Stimulated activated CD8-positive, alpha-beta memory T cell treated with anti-CD3 and anti-CD28 coated beads, Interleukin-7, amount 100 ng/mL, for 4 hours (primary cell): ENCODE results near the gene JAK1.
A peak's percentile ranks its signal among the peaks of the same experiment; 100 is the strongest.
"Not testable (repeated sequence)": the region's sequence is repeated elsewhere in the genome, so short reads cannot be mapped to it uniquely, and the experiment has no call there.

Experiments
- DNase-seq, 2 donors: peaks; one replicate each; pipeline ENCODE4 v3.0.0-alpha.2; 2020; ENCODE audit warnings: low read depth in 2 of 2

The JAK1 gene

GRCh38 chr1:64839732-64840405 is 126.5 kb downstream of the JAK1 start:
- no peak for DNase-seq

DNA sequence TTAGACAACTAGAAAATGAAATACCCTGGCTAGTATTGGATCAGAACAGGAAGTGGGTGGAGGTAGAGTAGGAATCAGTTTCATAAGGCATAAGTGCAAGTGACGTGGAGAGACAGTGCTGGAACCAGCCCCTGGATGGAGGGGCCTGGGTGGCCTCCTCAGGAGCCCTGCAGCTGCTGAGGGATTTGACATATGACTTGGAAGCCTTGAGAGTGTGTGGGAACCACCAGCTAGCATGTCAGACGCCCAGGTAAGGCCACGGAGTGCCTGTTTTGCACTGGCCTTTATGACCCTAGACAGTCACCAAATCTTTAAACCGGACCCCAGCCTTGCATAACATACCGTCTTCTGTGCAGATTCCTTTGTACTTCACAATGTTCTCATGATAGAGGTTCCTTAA is 127.1 kb downstream of the JAK1 start:
- DNase-seq = no peak

DNA sequence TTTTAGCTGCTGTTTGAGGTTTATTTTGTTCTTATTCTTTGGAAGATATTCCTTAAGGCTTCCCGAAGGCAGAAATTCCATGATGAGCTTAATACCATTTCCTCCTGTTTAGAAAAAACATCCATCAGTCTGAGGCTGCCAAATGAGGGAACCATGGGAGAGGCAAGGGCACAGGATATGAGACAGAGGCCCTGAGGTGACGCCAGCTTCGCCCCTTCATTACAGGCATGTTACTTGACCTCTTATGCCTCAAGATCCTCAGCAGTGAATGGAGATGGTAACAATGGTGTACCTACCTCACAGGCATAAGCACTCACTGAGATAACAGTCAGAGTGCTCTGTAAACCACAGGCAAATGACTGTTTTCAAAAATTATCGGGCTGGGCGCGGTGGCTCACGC is 127.9 kb downstream of the JAK1 start:
- no peak for DNase-seq

GRCh38 chr1:64836802-64837201 is 129.5 kb downstream of the JAK1 start:
- no peak for DNase-seq

DNA sequence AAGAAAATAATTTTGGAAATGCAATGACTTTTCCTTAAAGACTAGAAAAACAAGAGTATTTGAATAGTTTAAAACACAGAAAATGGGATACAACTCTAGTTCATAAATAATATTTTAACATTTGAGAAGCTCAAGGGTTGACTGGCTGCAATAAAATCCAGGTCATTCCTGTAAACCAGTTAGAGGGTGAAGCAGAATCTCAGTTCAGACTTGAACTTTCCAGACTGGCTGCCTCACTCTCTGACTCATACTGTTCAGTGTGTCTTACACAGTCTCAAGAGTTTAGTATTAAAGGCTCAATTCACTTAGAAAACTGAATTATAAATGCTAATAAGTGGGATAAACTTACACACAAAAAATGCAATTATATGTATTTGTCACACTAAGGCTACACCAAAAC is 131.6 kb downstream of the JAK1 start:
- DNase-seq = no peak

DNA sequence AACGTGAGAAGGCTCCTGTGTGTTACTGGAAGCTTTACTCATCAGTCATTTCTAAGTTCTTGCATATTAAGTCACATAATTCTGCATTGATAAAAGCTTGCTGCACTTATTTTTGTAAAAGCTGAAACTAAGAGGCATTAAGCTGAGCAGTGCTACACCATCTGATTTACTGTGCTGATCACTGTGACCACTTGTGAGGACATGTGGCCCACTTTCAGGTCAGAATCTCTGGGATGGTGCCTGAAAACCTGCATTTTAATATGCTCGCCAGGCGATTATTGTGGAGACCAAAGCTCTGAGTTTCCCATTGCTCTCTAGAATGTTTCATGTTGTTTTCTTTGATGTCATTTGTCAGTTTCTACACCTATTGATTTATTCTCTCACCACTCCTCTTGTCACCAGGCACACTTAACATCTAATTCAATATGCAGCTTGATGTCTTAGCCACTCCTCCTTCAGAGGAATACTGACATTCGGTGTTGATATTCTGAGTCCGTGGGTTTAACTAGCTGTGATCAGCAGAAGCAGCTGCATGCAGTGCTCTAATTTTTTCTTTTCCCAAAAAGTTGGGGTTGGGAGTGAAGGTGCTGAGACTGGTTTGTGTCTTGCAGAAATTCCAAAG is 136.2 kb downstream of the JAK1 start:
- no peak for DNase-seq

DNA sequence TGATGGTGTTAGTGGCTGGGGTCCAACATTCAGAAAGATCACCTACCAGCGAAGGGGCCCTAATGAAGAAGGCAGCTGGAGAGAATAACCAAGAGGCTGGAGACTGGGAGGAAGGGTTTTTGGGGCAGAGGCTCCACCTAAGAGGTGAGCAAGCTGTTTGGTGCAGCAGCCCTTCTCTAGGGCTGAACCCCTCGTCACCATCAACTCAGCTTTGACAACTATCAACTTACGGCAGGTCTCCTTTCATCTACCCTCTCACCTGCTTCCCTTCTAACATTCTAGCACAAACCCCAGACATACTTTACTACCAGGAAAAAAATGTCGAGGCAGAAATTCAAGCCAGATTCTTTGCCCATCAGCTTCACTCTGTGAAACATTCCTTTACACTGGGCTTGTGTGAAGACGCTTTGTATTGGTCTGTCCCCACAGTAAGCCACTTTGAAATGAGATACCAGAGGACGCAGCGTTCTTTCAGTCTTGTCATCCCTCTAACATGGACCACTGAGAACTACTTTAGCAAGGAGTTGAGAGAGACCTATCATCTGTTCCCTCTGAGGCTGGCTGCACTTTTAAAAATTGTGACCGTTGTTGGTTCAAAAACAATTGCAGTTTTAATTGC is 136.8 kb downstream of the JAK1 start:
- DNase-seq = no peak

DNA sequence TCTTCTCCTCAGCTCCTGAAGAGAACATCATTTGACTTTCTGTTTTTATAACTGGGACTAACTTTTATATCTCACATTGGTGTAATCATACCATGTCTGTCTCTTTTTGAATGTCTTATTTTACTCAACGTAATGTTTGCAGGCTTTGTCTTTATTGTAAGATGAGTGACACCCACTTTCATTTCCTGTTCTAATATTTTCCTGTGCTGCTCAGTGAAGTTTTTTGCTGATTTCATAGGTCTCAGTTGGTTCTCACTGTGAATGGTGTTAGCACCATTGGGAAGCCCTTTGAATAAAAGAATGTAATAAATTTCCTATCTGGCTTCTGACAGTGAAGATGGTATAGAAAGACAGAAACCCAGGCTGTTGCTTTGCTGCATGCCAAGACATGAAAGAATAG is 137.5 kb downstream of the JAK1 start:
- DNase-seq = no peak

DNA sequence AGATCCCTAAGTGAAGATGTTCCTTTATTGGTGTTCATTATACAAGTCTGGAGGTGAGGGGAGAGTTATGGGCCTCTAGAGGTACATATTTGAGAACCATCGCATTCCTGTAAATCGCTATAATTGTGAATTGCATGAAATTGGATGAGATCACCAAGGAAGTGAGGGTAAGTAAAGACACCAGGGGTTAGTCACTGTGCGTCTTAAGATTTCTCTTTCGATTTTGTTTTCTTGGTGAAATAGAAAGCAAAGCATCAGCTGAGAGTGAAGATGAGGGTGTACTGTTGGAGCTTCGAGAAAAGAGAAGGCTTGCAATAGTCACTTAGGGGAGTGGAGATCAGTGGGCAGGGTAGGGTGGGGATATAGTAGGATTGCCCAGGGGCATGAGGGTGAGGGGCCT is 139.4 kb downstream of the JAK1 start:
- no peak for DNase-seq

GRCh38 chr1:64823691-64824476 is 142.5 kb downstream of the JAK1 start:
- DNase-seq = peak; percentile 21 to 48

DNA sequence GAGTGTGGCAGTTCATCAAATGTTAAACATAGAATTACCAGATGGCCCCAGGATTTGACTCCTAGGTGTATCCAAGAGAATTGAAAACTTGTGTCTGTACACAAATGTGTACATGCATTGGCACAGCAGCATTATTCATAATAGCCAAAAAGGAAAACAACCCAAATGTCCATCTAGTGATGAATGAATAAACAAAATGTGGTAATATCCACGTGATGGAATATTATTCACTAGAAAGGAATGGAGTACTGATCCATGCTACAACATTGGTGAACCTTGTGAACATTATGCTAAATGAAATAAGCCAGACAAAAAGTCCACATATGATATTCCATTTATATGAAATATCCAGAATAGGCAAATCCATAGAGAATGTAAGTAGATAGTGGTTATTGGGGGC is 143.7 kb downstream of the JAK1 start:
- DNase-seq = no peak

GRCh38 chr1:64820572-64820971 is 145.8 kb downstream of the JAK1 start:
- not testable (repeated sequence) for DNase-seq

DNA sequence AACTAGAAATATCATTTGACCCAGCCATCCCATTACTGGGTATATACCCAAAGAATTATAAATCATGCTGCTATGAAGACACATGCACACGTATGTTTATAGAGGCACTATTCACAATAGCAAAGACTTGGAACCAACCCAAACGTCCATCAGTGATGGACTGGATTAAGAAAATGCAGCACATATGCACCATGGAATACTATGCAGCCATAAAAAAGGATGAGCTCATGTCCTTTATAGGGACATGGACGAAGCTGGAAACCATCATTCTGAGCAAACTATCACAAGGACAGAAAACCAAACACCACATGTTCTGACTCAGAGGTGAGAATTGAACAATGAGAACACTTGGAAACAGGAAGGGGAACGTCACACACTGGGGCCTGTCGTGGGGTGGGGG is 149.0 kb downstream of the JAK1 start:
- DNase-seq = not testable (repeated sequence)

- no peak for DNase-seq
Measured at GRCh38 chr1:64814427-64814826, 151.9 kb downstream of the JAK1 start.

GRCh38 chr1:64811131-64811530 is 155.2 kb downstream of the JAK1 start:
- no peak for DNase-seq

GRCh38 chr1:64810001-64810400 is 156.3 kb downstream of the JAK1 start:
- no peak for DNase-seq

GRCh38 chr1:64809309-64809708 is 157.0 kb downstream of the JAK1 start:
- DNase-seq = no peak

- DNase-seq = no peak
Measured at GRCh38 chr1:64801851-64802523, 164.4 kb downstream of the JAK1 start.

DNA sequence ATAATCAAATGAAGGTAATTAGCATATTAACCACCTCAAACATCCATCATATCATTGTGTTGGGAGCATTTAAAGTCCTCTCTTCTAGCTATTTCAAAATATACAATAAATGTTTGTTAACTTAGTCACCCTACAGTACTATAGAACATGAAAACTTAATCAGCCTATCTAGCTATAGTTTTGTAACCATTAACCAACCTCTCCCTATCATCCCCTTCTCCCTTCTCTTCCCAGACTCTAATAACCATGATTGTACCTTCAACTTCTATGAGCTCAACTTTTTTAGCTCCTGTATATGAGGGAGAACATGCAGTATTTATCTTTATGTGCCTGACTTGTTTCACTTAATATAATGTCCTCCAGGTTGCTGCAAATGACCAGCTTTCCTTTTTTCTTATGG is 167.5 kb downstream of the JAK1 start:
- no peak for DNase-seq

DNA sequence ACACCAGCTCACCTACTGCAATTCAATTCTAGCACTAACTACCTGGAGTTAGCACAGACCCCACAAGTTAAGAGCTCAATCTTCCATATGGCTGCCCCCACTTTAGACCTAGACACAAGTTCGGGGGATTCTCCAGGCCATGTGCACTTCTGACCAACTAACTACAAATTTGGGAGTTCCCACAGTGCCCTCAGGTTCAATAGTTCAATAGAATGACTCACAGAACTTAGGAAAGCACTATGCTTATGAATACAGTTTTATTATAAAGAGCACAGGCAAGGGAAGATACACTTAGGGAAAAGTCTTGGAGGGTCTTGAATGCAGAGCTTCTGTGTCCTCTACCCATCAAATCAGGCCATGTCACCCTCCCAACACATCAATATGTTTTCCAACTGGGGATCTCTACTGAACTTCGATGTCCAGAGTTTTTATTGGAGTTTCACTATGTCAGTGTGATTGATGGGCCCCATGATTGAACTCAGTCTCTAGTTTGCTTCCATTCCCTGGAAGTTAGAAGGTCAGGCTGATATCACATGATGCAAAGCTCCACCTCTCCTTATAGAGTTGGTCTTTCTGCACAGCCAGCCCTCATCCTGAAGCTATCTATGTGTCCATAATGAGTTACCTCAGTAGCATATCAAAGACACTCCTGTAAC is 175.4 kb downstream of the JAK1 start:
- no peak for DNase-seq
